Femur (tissue), 1 donor: ENCODE measurements around the gene ELMO1.

ENCODE experiments used
- DNase-seq: peaks from one replicate; pipeline ENCODE4 v3.0.0-alpha.2; 2017

Gene ELMO1

DNA sequence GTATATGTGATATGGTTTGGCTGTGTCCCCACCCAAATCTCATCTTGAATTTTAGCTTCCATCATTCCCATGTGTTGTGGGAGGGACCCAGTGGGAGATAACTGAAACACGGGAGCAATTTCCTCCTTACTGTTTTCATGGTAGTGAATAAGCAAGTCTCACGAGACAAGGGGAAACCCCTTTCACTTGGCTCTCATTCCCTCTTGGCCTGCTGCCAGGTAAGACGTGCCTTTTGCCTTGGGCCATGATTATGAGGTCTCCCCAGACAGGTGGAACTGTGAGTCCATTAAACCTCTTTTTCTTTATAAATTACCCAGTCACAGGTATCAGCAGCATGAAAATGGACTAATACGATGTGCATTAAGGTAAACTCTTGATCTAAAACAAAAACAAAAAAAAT lies 367.2 kb downstream of the ELMO1 start:
- DNase-seq: no peak

DNA sequence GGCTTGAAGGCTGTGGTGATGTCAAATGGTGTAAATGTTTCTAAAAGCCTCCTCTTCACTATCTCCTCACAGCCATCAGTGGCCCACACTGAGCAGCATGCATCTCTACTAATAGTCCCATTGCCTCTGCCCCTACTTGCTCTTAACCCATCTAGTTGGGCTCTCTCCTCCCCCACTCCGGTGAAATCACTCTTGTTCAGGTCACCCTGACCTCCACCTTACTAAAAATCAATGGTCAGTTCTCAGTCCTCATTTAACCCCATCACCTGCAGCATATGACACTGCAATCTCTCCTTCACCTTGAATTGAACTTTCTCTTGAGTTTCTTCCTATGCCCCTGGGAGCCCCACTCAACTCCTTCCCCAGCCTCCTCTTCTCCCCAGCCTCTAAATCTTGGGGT lies 369.2 kb downstream of the ELMO1 start:
- DNase-seq: no peak

DNA sequence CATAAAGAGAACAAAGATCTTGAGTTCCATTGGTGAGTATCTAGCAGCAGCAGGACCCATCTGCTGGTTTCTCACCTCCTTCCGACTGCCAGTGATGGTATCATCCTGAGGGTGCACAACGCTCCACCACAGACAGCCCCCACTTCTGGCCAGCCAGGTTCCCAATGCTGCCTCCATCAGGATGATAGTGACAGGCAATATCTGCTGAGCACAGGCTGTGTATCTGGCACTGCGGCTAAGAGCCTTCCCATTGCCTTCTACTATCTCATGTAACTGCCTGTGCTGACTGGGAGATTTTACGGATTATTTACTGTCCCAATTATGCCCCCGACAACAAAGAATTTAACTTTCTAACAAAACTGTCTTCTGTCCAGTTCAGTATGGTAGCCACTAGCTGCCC lies 372.0 kb downstream of the ELMO1 start:
- DNase-seq: no peak

DNA sequence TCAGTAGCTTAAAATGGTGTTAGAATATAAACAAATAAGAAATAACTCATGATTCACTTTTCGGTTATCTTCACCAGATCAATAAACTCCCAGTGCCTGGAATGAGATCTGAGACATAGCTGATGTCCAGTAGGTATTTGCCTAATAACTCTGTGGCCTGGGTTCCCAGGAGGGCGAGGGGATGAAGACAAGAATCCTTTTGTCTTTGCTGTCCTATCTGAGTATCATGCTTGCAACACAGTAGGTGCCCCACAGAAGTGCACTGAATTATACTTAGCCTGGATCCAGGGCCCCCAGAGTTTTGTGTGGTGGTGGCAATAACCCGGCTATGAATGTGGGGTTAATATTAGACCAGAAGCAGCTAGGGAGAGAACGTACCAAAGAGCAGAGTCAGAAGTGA lies 374.3 kb downstream of the ELMO1 start:
- DNase-seq: no peak

DNA sequence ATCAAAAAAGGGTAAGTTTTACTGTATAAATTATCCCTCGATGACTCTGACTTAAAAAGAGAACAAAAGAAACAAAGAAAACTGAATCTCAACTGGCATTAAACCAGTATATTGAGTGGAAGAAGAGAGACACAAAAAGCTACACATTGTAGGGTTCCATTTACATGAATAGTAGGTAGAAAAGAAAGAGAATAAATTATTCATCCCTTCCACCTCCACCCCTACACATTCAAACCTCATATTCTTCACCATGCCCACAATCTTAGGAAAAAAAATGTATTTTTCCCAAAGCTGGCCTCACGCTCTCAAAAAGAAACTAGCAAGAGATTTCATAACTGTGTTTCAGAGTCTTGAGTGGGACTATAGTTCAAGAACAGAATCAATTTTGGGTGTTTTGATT lies 377.5 kb downstream of the ELMO1 start:
- DNase-seq: no peak

DNA sequence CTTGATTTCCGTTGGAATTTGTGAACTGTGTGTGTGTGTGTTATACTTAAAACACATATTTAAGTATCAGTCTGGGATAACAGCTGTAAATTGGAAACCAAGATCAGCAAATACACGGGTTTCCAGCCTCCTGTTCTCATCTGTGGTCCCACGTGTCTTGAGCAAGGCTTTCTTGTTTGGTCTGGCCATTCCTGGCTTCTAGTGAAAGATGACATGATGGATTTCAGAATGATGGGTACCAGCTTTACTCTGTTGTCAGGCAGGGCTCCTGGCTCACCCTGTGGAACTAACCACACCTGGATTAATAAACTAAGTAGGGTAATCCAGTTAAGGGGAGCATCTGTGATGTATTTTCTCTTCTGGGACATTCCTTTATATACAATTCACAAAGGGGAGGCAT lies 378.2 kb downstream of the ELMO1 start:
- no peak for DNase-seq

DNA sequence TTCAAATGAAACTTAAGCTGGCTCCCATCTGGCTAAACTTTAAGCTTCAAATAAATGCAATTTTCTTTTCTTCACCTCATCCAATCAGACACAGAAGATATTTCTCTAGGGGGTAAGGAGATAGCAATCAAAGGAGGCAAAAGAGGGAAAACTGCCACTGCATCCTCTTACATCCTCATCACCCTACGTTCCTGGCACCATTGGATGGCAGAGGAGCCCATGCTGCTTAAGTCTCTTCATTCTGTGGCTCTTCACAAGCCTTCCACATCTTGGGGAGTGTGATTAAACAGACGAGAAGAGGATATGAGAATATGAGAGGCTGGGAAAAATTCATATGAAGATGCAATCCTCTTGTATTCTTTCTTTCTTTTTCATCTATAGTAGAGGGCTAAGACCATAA lies 378.6 kb downstream of the ELMO1 start:
- DNase-seq: no peak

DNA sequence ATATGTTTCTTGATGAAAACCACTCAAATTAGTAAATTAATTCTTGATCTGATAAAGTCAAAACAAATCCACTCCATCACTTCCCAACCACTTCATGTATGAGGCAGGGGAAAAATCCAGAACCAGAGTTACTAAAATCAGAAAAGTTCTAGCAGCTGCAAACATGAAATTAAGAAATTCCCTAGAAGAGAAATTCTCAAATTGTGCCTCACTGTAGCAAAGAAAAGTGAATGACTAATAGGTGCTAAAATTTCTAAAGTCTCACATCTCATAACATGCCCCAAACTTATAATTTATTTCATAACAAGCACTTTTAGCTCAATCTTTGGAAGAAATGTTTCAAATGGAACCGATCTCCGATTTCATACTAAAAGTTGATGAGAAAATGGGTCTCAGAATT lies 379.3 kb downstream of the ELMO1 start:
- DNase-seq: no peak

DNA sequence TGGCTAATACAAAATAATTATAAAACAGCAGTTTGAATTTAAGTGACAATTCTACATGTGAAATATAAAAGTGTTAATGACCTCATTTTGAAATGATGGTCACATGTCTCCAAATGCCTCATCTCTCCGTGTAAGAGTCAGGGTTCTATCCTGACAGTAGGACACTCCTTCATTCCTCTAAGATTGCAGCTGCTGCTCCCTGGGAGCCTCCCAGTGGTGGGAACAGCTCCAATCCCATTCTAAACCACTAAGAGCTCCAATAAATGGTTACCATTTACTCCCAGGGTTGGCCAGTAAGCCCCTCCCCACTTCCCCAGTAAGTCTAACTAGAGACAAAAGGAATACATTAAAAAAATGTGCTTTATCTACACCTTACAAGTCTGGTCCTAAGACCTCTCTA lies 379.8 kb downstream of the ELMO1 start:
- no peak for DNase-seq

DNA sequence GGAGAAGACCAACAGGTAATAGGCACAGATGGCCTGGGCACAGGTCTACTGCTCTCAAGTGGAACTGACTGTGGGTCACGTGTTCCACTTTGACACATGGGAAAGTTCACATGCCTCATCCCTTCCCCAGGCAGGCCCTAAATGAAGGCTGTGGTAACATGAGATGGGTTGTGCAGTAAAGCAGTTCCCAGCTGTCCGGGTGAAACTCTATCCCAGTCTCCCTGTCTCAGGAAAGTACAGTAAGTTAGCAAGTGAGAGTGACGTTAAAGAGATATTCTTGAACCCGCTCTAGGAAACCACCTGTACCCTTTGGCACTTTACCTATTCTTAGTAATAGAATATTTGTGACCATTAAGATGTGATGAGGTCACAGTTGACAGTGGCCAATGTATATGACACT lies 380.6 kb downstream of the ELMO1 start:
- peak; percentile 66 for DNase-seq

DNA sequence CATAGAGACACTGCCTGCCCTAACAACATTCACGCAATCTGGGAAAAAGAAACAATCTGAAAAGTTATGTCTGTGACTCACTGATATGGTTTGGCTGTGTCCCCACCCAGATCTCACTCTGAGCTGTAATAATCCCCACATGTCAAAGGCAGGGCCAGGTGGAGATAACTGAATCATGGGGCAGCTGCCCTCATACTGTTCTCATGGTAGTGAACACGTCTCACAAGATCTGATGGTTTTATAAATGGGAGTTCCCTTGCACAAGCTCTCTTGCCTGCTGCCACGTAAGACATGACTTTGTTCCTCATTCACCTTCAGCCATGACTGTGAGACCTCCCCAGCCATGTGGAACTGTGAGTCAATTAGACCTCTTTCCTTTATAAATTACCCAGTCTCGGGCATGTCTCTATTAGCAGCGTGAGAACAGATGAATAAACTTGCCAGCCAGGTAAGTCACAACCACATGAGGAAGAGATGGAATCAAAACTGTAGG lies 382.8 kb downstream of the ELMO1 start:
- DNase-seq: no peak

DNA sequence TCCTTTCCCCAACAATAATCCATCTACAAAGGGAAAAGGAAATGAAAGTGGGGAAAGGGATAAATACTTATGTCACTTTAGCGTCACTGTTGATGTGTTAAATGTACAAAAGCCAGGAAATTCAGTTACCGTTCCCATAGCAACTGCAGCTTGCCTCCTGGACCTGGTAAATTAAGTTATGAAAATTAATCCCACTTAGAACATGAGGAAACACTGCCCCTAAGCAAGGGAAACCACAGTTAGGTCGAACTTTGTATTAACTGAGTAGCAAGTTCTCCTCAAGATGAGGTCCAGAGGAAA lies 386.2 kb downstream of the ELMO1 start:
- DNase-seq: no peak

DNA sequence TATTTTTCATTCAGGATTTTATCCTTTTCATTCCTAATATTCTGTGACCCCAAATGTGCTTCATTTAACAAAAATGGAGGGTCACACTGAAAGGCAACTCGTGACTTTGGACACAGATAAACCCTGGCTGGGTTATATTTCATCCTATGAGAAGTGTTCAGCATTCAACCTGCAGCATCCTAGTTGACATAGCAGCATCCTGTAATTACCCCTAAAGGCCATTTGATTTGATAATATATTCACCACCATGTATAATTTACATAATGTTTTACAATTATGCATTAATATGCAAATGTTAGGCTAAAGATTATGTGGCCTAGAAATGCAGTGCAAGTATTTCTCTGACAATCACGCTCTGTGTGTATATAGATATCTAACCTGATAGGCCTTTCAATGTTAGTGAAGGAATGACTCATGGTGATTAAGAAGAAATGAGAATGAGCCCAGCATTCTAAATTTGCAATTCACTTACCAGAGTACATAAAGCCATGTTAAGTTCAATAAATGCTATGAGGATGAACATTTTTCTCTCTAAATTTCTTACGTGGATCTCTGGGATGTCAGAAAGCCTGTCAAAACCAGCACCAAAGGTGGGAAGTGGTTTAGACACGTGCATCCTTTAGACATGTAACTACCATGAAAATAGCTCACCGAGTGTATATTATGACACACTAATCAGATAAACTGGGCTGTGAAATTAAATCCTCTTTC lies 386.7 kb downstream of the ELMO1 start:
- no peak for DNase-seq

DNA sequence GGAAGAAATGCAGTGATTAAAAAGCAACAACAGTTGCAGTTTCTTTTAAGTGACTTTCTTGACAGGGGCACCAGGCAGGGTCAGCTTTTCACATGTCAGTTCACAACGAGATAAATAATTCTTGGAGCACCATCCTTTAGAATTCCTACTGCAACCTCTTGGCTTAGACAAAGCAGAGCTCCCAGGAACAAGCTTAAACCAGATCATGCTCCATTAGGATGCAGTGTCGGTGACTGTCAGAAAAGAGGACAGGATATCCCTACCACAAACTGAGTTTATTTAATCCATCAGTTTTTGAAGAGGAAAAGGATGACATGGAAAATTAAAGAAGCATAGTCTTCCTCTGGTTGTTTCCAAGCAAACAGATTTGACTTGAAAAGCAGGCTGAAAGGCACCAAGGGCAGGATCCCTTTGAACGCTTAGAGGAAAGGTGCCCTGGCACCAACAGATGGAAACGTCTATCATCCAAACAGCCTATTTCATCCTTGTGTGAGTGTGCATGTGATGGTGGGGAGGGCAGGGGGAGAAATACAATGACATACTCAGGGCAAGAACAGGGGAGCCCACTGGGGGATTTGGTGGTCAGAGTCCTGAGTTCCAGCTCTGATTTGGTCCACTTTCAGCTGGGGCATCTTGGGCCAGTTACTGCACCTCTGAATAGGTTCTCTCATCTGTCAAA lies 392.3 kb downstream of the ELMO1 start:
- no peak for DNase-seq

DNA sequence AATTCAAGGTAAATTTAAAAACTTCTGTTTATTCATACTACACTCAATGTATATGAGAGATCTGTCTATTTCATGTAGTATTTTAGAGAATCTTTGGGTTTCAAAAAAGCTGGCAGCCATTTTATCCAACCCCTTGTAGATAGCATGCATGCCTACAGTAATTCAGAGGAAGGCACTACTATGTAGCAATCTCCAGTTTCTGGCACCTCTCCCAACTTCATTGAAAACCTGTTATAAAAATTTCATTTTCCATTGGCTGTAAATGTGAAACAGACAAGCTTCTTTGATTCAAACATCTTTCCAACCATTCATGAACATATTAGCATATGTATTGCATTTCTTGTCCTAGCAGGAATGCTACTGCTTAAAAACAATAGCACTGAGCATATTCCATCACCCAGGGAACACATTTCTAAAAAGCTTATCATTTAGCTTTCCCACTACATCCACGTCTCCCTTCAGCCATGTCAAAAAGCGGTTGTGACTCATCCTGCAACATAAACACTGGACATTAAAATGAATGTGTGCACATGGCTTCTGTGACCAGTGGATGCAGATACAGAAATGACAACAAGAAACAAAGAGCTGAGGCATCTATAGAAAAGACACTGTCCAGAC lies 393.9 kb downstream of the ELMO1 start:
- DNase-seq: no peak

DNA sequence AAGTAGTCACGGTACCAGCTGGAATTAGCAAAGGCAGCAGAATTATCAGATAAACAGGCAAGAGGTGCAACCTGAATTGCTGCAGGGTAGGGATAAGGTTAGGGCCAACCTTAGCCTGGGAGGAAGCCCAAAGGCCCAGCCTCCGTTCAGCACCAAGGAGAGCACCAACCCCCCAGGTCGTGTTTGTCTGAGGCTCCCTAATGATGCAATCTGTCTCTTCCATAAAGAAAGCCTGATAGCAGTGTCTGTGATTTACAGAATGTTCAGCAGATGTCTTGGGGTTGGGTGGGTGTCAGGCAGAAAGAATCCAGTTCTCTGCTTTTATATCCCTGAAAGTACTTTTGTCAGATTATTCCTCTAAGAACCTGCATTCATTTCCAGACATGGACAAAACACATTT lies 396.0 kb downstream of the ELMO1 start:
- peak; percentile 51 for DNase-seq

DNA sequence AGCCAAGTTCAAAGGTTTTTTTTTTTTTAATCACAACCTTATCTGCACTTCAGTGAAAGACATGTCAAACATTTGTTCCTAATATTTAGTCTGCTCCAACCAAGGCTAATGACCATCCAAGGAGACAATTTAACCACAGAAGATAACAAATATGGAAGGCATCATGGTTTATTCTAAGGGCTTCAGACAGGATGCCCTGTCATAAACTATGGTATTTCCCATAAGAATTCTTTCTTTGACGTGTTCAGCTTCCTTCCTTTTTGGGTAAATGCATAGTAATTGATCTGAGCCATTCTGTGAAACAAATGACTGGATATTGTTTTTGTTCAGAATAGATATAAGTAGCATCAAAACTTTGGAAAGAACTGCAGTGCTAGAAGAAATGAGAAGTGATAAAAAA lies 397.9 kb downstream of the ELMO1 start:
- DNase-seq: no peak

DNA sequence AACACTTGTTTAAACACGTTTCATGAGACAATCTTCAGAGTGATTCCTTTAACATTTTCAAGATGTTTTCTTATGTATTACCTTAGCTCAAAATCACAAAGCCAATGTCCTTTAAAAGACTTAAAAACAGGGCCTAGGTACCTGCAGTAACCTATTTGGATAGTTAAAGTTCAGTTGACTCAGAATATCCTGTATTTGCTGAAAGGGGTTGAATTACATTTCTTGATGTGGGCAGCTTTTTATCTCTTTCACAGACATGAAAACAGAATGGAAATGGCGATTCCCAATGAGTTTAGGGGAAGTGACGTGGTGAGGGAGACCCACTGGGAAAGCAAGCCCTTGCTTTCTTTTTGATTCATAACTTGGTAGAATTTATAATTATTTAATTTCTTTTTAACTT lies 400.0 kb downstream of the ELMO1 start:
- no peak for DNase-seq

DNA sequence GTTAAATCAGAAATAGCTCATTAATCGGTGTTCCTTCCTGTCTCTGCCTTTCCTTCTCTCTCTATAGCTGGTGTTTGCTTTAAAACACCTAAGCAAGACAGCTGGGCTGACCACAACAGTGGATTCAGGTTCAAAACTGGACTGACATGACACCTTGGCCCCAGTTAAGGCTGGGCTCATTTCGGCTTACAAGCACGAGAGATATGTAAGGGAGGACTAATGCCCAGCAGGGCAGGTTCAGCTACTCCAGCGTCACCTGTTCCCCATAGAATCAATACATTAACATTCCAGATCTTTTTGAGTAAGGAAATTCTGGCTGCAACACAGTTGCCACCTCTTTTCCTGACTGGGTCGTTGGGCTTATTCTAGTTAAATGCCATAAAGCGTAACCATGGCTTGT lies 401.4 kb downstream of the ELMO1 start:
- no peak for DNase-seq

DNA sequence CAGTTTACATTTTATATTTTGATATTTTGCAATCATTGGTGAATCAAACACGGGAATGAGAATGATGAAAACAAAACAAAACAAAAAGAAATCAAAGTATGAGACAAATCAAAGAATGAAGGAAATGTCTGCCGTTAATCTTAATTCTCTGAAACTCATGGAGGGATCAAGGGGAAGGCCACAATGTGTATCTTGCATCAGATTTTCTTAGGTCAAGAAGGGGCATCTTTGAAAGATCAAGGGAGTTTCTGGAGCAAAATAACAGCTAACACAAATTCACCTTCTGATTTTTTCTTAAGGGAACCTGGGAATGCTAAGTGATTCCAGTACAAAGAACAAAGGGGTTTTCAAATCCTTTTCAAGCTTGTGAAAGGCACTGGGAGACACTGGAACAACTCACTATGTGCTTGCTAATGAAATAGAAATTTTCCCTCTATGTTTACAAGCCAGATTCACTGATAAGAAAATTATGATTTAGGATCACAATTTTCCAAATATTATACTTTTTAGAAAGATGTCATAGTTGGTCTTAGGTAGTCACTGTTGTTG lies 402.1 kb downstream of the ELMO1 start:
- no peak for DNase-seq

DNA sequence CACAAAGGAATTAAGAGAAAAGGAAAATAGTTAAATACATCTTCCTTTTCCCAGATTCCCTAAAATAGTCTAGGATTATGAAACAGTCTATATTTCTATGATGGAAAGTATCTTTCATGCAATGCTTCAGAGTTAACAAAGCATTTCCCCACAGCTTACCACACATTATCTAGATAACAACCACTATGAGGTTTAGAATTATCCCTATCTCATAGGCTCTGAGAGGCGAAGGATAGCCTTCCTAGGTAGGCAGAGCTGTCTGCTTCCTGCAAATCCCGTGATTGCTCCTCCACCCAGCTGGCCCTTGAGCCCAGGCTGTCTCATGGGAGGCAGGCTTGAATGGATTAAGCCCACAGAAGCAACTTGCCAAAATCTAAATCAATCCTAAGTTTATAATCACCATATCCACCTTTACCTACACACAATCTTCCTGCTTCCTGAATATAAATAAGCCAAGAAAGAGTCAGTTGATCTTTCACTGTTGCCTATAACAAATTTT lies 402.9 kb downstream of the ELMO1 start:
- no peak for DNase-seq

DNA sequence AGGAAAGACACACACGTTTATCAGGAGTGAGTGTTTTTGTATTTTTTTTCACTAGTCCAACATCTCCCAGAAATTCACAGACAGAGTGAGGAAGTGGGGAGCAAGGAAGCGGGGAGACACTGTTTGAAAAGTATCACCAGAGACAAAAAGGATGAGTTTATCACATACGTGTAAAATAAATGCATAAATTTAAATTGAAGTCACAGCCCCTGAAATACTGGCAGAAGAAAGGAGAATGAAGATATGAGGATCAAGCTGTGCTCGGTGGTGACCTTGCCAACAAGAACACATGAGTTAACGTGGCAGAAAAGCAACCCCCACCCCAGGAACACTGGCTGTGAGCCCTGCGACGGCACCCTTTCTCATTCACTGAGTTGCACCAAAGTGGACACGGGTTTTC lies 407.2 kb downstream of the ELMO1 start:
- DNase-seq: no peak

DNA sequence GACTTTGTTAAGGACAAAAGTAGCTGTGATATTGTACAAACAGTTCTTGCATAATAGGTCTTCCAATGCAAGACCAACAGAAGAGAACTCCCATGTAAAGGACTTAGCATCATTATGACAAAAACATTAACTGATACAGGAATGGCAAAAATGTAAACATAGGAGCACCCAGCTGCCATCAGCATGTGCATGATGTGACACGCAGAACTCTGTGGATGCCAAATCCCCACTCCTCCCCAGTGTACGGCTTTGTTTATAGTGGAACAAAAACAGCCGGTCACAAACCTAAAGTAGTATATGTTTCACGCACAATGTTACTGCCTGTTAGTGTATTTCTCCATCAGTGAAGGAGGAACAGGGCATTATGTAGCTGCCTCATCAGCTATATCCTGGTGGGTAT lies 408.3 kb downstream of the ELMO1 start:
- DNase-seq: no peak

DNA sequence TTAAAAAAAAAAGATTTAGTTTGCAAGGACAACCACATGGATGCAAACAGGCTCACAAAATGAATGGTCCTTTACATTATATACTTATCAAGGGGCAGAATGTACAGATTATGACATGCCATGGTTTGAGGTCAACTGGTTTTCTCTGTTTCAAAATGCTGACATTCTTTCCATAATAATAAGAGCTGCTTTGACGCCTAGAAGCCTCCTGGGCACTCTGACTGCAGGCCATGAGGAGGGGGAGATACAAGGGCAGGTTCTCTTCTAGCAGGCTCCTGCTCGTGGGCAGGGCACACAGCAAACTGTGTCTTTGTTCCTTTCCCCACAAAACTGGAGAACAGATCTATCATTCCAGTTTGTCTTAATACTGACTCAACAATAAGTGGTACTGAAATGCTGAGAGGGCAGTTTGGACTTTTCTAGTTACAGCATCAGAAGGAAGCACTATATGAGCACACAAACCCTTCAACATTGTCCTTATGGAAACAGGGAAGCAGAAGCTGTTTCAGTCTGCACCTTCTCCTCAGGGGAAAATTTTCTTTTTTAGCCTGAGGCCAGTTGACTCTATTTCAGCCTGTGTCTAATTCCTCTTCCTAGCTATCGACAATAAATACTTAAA lies 409.4 kb downstream of the ELMO1 start:
- no peak for DNase-seq
